GM06990 (cell line): ENCODE measurements around the gene SYNM.

Experiments
- DNase-seq: peaks from one replicate; pipeline ENCODE4 v3.0.0-alpha.2; 2011; ENCODE audit not compliant: insufficient read length; ENCODE audit errors: extremely low read depth
- H3K27me3 ChIP-seq: replicated peaks from 2 replicates; pipeline ENCODE4 v1.6.0; 2011; ENCODE audit warnings: low read length; ENCODE audit not compliant: control insufficient read depth, insufficient read depth
- H3K36me3 ChIP-seq: 2 replicates; pipeline ENCODE4 v1.5.1; 2011; ENCODE audit warnings: low read length; ENCODE audit not compliant: control insufficient read depth, insufficient read depth
- H3K4me3 ChIP-seq: replicated peaks from 2 replicates; pipeline ENCODE4 v1.5.1; 2011; ENCODE audit warnings: low read depth, mild to moderate bottlenecking, control low read depth, low read length
- CTCF ChIP-seq: IDR thresholded peaks from 2 replicates; pipeline ENCODE4 v1.5.1; 2011; ENCODE audit warnings: low read length, control low read depth, mild to moderate bottlenecking, inconsistent platforms; ENCODE audit not compliant: insufficient read depth, poor library complexity, severe bottlenecking

Gene SYNM

GRCh38 chr15:99096894-99097426, 7.9 kb upstream of the SYNM start:
- TF ChIP-seq CTCF, result no peak
- Histone ChIP-seq H3K36me3 (no peaks in the 10 kb centered on the region), H3K27me3 (peaks cover 2% of the 10 kb centered on the region; the same call in 1 of the 2 replicates), H3K4me3 (no peak overlapping the region)
- no peak for DNase-seq

GRCh38 chr15:99097441-99098410, 7.2 kb upstream of the SYNM start:
- H3K4me3 ChIP-seq, result no peak overlapping the region
- no peak for DNase-seq
- no peak for TF ChIP-seq CTCF
- H3K27me3 ChIP-seq, result peaks cover 2% of the 10 kb centered on the region; the same call in 1 of the 2 replicates
- no peaks in the 10 kb centered on the region for H3K36me3 ChIP-seq

GRCh38 chr15:99098426-99098825, 6.5 kb upstream of the SYNM start:
- H3K27me3 ChIP-seq, result peaks cover 2% of the 10 kb centered on the region; the same call in 1 of the 2 replicates
- no peak for TF ChIP-seq CTCF
- no peak overlapping the region for H3K4me3 ChIP-seq
- no peaks in the 10 kb centered on the region for H3K36me3 ChIP-seq
- DNase-seq, result no peak

- Histone ChIP-seq H3K4me3 (no peak overlapping the region), H3K27me3 (peaks cover 2% of the 10 kb centered on the region; the same call in 1 of the 2 replicates), H3K36me3 (no peaks in the 10 kb centered on the region)
- no peak for DNase-seq
- no peak for TF ChIP-seq CTCF
Measured at GRCh38 chr15:99098991-99099390, 5.9 kb upstream of the SYNM start.

GRCh38 chr15:99099661-99100060, 5.2 kb upstream of the SYNM start:
- no peak for DNase-seq
- TF ChIP-seq CTCF, result no peak
- H3K36me3 ChIP-seq, result no peaks in the 10 kb centered on the region
- no peak overlapping the region for H3K4me3 ChIP-seq
- H3K27me3 ChIP-seq, result peaks cover 2% of the 10 kb centered on the region; the same call in 1 of the 2 replicates
